Coronary artery (tissue), 2 donors: ENCODE results near the gene PTGER2.

Source experiments
- DNase-seq: peaks from one replicate; pipeline ENCODE4 v3.0.0-alpha.2; 2017; ENCODE audit warnings: low spot score
- H3K27ac ChIP-seq, 2 donors: fragments of 200-600 bp; sonication (generic); one replicate each; pipeline ENCODE4 v1.5.1; 2016 to 2019
- H3K4me3 ChIP-seq: fragments of 200-600 bp; sonication (generic); 2 replicates; pipeline ENCODE4 v1.5.1; 2016; ENCODE audit warnings: mild to moderate bottlenecking, moderate library complexity
- TF ChIP-seq, protein P1 (sequence below): fragments of 200-600 bp; sonication (generic); IDR thresholded peaks from one replicate; pipeline ENCODE4 v1.5.1; 2019; ENCODE audit warnings: antibody characterized with exemption

PTGER2 gene

DNA sequence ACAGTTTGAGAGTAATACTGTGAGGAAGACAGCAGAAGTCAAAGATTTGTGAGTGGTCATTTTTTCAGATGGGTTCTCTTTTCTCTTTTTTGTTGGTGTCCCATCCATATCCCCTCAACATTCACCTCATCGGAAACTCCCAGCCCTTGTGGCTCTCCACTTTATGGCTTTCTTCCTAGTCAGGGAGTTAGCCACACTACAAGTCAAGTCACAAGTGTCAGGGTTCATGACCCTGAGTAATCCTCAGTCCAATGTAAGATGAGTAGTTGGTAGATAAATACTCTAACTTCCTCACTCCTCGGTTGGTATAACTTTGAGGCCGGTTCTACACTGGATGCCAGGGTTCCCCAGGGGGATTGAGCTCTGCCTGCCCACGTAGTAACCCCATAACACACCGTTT lies 41.4 kb downstream of the PTGER2 start:
- Histone ChIP-seq H3K4me3 (no peak overlapping the region), H3K27ac (no peak overlapping the region)
- TF ChIP-seq, protein P1, sequence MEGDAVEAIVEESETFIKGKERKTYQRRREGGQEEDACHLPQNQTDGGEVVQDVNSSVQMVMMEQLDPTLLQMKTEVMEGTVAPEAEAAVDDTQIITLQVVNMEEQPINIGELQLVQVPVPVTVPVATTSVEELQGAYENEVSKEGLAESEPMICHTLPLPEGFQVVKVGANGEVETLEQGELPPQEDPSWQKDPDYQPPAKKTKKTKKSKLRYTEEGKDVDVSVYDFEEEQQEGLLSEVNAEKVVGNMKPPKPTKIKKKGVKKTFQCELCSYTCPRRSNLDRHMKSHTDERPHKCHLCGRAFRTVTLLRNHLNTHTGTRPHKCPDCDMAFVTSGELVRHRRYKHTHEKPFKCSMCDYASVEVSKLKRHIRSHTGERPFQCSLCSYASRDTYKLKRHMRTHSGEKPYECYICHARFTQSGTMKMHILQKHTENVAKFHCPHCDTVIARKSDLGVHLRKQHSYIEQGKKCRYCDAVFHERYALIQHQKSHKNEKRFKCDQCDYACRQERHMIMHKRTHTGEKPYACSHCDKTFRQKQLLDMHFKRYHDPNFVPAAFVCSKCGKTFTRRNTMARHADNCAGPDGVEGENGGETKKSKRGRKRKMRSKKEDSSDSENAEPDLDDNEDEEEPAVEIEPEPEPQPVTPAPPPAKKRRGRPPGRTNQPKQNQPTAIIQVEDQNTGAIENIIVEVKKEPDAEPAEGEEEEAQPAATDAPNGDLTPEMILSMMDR, result no peak
- DNase-seq, result no peak

DNA sequence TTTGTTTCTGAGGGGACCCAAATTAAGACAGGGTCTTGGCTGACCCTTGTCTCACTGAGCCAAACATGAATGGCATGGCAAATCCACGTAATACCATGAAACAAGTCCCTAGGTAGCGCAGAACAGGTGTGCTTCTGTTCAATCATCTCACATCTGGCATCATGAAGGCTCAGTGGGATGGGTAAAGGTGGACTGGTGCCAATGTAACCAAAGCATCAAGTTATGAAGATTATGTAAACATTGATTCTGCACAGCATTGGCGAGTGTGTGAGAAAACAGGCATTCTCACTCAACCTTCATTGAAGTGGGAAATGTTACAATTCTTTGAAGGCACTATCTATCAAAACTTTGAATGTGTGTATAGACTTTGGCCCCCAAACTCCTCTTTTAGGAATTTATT lies 41.9 kb downstream of the PTGER2 start:
- TF ChIP-seq, protein P1, result no peak
- DNase-seq, result no peak
- Histone ChIP-seq H3K27ac (no peak overlapping the region), H3K4me3 (no peak overlapping the region)

DNA sequence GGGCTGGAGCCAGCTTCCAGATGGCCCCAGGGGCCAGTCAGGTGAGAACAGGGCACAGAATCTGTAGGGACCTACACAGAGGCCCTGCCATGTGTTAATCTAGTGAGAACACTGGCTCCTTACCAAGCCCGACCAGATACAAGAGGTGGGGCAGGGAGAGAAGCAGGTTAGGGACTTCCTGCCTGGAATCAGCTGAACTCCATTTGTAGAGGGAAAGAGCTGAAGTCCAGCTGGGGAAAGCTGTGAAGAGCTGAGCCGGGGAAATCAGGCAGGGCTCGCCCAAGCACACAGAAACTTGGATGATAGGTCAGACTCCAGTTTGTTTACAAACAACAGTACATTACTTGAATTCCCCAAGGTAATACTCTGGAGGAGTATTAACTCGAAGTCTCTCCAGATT lies 46.7 kb downstream of the PTGER2 start:
- peak overlapping the region in 1 of 2 donors; percentile 12 for H3K27ac ChIP-seq
- TF ChIP-seq, protein P1, result no peak
- DNase-seq, result no peak
- H3K4me3 ChIP-seq, result no peak overlapping the region

DNA sequence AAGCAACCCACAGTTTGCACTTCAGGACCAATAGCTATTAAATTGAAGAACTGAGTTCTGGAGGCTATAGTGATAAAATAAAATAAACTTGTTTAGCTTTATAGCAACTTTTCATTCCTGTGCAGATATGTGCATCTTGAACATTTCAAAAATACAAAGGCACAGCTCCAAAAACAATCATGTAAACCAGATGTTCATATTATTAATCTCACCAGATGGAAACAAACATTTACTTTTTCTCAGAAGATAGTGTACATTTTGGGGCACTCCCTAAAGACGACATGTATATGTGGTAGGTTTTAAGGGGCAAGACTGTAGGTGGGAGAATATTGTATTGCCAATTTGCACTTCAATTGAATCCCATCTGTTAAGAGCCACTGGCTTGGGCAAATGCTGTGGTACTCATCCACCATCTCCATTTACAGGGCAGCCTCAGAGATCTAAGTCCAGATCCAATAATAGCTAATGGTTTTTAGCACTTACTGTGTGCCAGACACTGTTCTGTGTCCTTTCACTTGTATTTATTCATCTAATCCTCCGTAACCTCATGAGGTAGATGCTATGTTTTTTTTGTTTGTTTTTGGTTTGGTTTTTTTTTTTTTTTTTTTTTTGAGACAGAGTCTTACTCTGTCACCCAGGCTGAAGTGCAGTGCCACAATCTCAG lies 49.1 kb downstream of the PTGER2 start:
- Histone ChIP-seq H3K27ac (no peak overlapping the region), H3K4me3 (no peak overlapping the region)
- TF ChIP-seq, protein P1, result no peak
- DNase-seq, result no peak

DNA sequence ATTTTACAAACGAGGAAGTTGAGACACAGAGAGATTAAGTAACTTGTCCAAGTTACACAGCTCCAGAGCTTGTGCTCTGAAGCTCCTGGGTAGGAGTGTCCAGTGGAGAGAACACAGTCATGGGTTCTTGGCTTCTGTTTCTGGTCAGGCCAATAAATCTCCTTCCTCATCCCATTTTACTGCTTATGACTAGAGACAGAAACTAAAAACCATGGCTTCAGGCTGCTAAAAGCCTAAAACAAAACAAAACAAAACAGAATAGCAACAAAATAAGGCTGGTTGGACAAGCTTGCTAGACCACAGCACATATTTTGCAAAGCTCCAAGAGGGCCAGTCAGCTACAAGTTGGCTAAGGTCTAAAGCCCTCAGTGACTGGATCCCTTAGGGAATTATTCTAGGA lies 49.8 kb downstream of the PTGER2 start:
- TF ChIP-seq, protein P1, result no peak
- no peak for DNase-seq
- Histone ChIP-seq H3K27ac (no peak overlapping the region), H3K4me3 (no peak overlapping the region)

DNA sequence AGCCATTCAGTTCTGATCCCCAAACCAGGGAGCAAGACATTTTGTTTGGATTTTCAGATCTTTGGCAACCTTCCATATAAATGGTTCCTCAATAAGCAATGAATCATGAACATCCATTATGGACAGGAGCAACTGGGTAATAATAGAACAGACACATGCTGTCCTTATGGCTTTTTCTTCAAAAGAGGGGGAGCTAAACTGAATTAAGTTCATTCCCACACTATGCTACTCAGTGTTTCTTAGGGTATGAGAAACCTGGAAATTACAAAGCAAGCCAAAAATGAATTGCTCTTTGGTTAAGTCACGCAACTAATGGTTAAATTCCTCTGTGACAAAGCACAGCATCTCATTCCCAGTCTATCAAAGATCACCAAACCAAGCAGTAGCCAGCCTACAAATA lies 51.0 kb downstream of the PTGER2 start:
- no peak for DNase-seq
- Histone ChIP-seq H3K4me3 (no peak overlapping the region), H3K27ac (no peak overlapping the region)
- TF ChIP-seq, protein P1, result no peak

DNA sequence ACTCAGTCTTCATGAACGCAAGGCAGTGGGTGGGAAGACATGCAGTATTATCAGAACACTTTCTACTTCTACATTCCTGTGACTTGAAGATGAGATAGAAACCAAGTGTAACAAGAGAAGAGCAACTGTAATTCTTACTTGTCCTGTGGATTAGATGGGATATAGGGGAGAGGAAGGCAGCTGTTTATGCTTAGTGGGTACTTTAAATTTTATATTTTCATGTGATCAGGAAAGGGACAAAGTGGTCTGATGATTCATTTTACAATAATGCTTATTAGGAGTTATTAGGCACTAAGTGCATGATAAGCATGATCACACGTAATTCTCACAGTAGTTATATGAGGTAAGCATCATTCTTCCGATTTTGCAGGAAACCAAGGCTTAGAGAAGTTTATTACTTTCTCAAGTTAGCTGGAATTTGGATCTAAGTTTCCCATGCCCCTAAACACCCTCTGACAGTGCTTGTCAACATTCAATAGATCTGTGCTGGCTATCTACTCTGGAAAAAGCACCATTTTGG lies 52.7 kb downstream of the PTGER2 start:
- Histone ChIP-seq H3K27ac (no peak overlapping the region), H3K4me3 (no peak overlapping the region)
- DNase-seq, result no peak
- TF ChIP-seq, protein P1, result no peak
